AG20443 (cell line): ENCODE results near the gene ICAM4.
"Not testable (repeated sequence)": the region's sequence is repeated elsewhere in the genome, so short reads cannot be mapped to it uniquely, and the experiment has no call there.

Source experiments
- DNase-seq: peaks from one replicate; pipeline ENCODE4 v3.0.0; 2012; ENCODE audit warnings: low spot score, mixed read lengths

ICAM4 gene

DNA sequence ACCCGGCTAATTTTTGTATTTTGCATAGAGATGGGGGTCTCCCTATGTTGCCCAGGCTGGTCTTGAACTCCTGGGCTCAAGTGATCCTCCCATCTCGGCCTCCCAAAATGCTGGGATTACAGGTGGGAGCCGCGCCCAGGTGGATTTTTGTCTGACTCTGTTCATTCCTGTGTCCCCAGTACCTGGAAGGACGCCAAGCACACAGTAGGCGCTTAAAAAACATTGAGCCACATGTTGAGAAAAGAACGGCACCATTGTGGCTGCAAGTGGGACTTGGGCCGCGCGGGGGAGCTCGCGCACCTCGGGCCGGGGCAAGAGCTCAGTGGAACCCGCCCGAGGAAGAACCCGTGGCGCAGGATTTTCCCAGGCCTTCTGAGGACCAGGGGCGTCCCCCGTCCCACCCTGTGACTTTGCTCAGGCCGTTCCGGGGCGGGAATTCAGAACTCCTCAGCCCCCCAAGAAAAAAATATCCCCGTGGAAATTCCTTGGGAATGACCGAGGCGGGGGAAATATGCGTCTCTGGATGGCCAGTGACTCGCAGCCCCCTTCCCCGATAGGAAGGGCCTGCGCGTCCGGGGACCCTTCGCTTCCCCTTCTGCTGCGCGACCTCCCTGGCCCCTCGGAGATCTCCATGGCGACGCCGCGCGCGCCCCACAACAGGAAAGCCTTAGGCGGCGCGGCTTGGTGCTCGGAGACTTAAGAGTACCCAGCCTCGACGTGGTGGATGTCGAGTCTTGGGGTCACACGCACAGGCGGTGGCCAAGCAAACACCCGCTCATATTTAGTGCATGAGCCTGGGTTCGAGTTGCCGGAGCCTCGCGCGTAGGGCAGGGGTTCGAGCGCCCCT lies 17.2 kb upstream of the ICAM4 start:
- DNase-seq, result peak; percentile 91

DNA sequence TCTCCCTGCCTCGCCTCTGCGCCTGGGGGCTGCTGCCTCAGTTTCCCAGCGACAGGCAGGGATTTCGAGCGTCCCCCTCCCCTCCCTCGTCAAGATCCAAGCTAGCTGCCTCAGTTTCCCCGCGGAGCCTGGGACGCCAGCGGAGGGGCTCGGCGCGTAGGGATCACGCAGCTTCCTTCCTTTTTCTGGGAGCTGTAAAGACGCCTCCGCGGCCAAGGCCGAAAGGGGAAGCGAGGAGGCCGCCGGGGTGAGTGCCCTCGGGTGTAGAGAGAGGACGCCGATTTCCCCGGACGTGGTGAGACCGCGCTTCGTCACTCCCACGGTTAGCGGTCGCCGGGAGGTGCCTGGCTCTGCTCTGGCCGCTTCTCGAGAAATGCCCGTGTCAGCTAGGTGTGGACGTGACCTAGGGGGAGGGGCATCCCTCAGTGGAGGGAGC lies 16.6 kb upstream of the ICAM4 start:
- peak; percentile 44 for DNase-seq

DNA sequence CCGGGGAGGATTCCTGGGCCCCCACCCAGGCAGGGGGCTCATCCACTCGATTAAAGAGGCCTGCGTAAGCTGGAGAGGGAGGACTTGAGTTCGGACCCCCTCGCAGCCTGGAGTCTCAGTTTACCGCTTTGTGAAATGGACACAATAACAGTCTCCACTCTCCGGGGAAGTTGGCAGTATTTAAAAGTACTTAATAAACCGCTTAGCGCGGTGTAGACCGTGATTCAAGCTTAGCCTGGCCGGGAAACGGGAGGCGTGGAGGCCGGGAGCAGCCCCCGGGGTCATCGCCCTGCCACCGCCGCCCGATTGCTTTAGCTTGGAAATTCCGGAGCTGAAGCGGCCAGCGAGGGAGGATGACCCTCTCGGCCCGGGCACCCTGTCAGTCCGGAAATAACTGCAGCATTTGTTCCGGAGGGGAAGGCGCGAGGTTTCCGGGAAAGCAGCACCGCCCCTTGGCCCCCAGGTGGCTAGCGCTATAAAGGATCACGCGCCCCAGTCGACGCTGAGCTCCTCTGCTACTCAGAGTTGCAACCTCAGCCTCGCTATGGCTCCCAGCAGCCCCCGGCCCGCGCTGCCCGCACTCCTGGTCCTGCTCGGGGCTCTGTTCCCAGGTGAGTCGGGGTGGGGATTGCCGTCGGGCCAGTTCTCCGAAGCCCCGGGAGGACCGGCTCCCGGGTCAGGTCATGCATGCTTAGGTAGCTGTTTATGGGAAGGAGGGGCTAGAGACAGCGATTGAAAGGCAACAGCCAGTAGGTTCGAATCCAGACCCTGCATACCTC lies 15.9 kb upstream of the ICAM4 start, which contains the start of gene ICAM1:
Gene ICAM1, plus strand, starts transcription at position 505 of the 779 bp plus-strand sequence. Its CDS starts 40 bp downstream, at position 545.
- DNase-seq, result peak; percentile 60

DNA sequence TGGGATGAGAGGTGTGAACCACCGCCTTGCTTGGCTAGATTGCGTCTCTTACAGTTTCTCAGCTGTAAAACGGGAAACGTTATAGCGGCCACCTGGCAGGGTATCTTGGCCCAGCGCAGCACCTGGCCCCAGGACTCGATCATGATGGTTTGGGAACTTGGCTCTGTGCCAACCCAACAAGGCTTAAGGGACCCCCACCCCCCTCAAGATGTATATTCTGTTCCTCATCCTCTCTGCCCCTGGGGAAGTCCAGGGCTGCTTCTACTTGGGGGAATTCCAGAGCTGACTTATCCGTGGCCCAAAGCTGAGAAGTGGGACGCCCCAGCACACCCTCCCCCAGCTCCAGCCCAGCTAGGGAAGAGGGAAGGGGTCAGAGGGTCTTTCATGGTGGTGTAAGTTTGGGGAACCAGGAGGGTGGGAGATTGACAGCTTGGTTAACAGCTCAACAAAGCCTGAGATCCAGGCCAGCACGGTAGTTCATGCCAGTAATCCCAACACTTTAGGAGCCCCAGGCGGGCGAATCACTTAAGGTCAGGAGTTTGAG lies 15.1 kb upstream of the ICAM4 start:
- DNase-seq, result peak; percentile 25

DNA sequence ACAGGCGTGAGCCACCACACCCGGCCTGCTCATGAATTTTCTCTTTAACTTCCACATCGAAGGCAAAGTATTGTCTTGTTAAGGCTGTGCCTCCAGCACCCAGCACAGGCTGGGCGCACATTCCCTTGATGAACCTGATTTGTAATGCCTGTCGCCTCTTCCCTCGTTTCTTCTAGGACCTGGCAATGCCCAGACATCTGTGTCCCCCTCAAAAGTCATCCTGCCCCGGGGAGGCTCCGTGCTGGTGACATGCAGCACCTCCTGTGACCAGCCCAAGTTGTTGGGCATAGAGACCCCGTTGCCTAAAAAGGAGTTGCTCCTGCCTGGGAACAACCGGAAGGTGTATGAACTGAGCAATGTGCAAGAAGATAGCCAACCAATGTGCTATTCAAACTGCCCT lies 12.2 kb upstream of the ICAM4 start:
- DNase-seq, result no peak

DNA sequence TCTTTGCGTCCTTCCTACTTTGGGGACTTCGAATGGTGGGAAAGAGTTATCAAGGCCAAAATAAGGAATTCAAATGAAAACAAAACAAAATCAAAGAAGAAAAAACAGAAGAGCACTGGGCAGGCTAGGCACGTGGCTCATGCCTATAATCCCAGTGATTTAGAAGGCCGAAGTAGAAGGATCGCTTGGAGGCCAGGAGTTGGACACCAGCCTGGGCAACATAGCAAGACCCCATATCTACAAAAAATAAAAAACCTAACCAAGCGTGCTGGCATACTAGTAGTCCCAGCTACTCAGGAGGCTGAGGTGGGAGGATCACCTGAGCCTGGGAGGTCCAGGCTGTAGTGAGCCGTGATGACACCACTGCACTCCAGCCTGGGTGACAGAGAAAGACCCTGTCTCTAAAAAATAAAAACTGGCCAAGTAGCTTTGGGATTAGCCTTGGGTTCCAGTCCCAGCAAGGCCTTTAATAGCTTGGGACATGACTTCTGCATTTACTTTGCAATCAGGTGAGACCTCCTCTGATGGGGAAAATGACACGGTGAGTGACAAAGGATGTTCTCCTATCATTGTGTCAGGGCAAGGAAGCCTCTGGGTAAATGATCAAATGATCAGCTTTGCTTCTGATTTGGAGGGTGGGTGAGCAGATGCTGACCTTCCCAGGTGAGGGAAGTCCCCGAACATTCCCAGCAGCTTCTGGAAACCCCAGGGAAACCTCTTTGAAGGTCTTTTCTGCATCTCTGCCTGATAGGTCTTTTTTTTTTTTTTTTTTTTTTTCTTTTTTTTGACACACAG lies 8.8 kb upstream of the ICAM4 start:
- DNase-seq, result no peak

DNA sequence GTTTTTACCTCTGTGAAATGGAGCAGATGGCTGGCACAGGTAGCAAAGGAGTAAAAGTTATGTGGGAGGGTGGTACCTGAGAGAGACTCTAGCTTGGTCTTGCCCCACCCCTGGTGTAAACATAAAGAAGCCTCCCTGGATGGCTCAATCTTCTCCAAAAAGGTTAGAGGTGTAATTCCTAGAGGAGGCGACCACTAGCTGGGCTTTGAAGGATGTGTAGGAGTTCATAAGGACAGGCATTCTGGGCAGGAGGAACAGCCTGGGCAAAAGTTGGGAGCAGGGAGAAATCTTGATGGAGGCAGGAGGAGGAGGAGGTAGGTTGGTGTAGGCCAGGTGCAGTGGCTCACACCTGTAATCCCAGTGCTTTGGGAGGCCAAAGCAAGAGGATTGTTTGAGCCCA lies 7.8 kb upstream of the ICAM4 start:
- DNase-seq, result no peak

DNA sequence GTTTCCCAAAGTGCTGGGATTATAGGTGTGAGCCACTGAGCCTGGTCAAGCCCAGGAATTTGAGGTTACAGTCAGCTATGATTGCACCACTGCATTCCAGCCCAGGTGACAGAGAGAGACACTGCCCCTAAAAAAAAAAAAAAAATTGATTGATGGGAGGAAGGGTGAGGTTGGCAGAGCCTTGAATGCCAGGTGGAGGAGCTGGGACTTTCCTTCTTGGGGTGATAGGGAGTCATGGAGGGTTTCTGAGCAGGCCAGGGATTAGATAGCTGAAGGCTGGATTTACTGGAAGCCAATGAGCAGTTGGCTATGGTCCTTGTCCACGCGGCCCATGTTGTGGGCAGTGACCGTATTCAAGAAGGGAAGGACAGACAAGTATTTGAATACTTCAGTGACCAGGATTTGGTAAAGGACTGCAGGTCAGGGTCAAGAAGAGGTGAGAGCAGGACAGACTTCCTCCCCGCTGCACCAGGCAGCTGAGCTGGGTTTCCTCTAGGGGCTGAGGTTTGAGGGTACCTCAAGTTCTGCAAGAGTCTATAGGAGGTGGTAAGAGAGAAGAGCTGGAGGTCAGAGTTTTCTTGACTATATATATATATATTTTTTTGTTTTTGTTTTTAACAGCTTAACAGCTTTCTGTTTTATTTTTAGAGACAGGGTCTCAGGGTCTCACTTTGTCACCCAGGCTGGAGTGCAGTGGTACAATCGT lies 6.9 kb upstream of the ICAM4 start:
- no peak for DNase-seq

DNA sequence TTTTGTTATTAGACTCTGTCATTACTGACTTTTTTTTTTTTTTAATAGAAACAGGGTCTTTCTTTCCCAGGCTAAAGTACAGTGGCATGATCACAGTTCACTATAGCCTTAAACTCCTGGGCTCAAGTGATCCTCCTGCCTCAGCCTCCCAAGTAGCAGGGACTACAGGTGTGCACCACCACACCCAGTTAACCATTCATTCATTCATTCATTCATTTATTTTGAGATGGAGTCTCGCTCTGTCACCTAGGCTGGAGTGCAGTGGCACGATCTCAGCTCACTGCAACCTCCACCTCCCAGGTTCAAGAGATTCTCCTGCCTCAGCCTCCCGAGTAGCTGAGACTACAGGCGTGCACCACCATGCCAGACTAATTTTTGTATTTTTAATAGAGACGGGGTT lies 4.7 kb upstream of the ICAM4 start:
- not testable (repeated sequence) for DNase-seq

DNA sequence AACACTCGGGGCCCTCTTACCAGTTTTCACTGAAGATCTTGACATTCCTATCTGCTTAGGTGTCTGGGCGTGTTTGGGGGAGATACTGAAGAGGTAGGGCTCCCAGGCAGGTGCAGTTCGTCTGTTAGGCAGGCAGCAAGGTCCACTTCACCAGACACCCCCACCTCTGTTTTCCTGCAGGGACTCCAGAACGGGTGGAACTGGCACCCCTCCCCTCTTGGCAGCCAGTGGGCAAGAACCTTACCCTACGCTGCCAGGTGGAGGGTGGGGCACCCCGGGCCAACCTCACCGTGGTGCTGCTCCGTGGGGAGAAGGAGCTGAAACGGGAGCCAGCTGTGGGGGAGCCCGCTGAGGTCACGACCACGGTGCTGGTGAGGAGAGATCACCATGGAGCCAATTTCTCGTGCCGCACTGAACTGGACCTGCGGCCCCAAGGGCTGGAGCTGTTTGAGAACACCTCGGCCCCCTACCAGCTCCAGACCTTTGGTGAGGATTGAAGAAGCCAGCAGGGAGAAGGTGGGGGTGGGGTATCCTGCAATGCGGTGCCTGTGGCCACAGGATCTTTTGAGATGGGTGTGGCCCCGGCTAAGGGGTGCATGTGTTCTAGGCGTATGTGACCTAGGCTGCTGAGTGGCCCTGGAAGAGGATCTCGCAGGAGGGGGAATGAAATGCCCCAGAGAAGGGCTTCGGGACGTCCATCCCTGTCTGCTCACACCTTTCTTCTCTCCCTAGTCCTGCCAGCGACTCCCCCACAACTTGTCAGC lies 3.3 kb upstream of the ICAM4 start:
- no peak for DNase-seq

DNA sequence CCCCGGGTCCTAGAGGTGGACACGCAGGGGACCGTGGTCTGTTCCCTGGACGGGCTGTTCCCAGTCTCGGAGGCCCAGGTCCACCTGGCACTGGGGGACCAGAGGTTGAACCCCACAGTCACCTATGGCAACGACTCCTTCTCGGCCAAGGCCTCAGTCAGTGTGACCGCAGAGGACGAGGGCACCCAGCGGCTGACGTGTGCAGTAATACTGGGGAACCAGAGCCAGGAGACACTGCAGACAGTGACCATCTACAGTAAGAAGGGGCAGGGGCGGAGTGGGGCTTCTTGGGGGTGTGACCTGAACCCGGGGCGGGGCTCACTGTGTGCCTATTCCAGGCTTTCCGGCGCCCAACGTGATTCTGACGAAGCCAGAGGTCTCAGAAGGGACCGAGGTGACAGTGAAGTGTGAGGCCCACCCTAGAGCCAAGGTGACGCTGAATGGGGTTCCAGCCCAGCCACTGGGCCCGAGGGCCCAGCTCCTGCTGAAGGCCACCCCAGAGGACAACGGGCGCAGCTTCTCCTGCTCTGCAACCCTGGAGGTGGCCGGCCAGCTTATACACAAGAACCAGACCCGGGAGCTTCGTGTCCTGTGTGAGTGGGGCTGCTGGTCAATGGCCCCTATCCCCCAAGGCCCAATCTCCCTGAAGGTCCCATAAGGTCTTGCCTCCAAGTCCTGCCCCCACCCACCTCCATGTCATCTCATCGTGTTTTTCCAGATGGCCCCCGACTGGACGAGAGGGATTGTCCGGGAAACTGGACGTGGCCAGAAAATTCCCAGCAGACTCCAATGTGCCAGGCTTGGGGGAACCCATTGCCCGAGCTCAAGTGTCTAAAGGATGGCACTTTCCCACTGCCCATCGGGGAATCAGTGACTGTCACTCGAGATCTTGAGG lies 2.4 kb upstream of the ICAM4 start:
- no peak for DNase-seq

DNA sequence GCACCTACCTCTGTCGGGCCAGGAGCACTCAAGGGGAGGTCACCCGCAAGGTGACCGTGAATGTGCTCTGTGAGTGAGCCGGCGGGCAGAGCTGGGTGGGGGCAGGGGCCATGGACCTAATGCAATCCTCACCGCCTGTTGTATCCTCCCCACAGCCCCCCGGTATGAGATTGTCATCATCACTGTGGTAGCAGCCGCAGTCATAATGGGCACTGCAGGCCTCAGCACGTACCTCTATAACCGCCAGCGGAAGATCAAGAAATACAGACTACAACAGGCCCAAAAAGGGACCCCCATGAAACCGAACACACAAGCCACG lies 1.8 kb upstream of the ICAM4 start:
- no peak for DNase-seq

DNA sequence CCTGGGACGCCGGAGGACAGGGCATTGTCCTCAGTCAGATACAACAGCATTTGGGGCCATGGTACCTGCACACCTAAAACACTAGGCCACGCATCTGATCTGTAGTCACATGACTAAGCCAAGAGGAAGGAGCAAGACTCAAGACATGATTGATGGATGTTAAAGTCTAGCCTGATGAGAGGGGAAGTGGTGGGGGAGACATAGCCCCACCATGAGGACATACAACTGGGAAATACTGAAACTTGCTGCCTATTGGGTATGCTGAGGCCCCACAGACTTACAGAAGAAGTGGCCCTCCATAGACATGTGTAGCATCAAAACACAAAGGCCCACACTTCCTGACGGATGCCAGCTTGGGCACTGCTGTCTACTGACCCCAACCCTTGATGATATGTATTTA lies 1.4 kb upstream of the ICAM4 start:
- DNase-seq, result no peak

DNA sequence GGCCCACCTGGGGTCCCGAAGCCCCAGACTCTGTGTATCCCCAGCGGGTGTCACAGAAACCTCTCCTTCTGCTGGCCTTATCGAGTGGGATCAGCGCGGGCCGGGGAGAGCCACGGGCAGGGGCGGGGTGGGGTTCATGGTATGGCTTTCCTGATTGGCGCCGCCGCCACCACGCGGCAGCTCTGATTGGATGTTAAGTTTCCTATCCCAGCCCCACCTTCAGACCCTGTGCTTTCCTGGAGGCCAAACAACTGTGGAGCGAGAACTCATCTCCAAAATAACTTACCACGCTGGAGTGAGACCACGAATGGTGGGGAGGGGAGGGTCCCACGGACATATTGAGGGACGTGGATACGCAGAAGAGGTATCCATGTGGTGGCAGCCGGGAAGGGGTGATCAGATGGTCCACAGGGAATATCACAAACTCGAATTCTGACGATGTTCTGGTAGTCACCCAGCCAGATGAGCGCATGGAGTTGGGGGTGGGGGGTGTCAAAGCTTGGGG lies 2.0 kb downstream of the ICAM4 start:
- DNase-seq, result peak; percentile 52

DNA sequence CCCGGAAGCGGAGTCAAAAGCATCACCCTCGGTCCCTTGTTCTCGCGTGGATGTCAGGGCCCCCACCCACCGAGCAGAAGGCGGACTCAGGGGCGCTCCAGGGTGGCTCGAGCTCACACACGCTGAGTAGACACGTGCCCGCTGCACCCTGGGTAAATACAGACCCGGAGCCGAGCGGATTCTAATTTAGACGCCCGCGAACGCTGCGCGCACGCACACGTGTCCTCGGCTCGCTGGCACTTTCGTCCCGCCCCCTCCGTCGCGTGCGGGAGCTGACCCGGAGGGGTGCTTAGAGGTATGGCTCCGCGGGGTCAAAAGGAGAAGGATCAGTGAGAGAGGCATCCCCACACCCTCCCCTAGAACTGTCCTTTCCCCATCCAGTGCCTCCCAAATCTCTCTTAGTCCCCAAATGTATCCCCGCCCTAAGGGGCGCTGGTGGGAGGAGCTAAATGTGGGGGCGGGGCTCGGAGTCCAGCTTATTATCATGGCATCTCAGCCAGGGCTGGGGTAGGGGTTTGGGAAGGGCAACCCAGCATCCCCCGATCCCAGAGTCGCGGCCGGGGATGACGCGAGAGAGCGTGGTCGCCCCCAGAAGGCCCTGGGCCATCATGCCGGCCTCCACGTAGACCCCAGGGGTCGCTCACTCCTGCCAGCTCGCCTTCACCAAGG lies 2.5 kb downstream of the ICAM4 start:
- DNase-seq, result peak; percentile 62

DNA sequence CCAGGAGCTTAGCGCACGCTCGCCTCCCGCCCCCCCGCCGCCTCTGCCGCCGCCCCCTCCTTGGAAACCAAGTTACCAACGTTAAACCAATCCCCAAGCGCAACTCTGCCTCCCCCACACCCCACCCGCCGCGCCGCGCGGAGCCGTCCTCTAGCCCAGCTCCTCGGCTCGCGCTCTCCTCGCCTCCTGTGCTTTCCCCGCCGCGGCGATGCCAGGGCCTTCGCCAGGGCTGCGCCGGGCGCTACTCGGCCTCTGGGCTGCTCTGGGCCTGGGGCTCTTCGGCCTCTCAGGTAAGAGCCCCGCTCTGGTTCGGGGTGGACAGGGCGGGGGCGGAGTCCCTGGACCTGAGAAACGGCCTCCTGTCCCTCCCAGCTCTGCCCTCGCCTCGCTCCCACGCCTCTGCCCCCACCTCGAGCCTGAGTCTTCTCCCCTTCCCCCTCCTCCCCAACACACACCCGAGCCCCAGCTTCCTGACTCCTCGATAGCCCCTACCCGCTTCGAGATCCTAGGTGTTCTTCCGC lies 3.1 kb downstream of the ICAM4 start, which contains the start of gene ICAM5:
Gene ICAM5, plus strand, starts transcription at position 117 of the 521 bp plus-strand sequence. Its CDS starts 92 bp downstream, at position 209.
- DNase-seq, result peak; percentile 34

DNA sequence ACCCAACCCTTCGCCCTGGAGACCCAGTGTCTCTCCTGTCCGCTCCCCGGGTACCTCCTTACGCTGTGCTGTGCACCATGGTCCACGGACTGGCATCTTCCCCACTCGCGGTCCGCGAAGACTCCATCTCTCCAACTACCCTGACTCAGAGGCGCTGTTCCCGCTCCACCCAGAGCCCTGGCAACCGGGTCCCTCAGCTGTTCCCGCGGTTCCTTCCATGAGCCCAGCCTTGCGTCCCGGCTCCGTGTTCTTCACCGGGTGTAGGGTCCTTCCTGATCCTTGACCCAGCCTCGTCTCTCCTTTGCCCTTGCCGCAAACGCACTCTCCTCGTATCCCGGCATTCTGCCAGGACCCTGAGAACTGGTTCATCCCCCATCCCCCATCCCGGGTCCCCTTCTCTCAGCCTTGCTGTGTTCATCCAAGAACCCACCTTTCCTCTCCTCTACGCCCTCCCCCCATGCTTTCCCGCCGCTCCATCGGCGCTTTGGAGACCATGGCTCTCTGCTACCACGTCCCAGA lies 3.7 kb downstream of the ICAM4 start:
- DNase-seq, result peak; percentile 48

DNA sequence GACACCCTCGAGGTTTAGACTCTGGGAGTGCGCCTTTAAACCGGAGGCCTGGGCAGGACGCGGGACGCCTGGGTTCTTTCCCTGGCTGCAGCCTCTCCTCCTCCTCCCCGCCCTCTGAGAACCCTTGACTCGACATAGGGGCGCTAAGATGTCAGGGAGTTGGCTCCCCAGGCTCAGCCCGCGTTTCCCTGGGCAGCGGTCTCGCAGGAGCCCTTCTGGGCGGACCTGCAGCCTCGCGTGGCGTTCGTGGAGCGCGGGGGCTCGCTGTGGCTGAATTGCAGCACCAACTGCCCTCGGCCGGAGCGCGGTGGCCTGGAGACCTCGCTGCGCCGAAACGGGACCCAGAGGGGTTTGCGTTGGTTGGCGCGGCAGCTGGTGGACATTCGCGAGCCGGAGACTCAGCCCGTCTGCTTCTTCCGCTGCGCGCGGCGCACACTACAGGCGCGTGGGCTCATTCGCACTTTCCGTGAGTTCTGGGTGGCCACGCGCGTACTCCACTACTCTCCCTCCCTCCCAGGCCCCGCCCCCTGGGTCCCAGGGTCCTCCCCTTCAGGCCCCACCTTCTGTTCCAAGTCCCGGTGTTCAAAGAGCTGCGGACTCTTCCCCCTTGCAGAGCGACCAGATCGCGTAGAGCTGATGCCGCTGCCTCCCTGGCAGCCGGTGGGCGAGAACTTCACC lies 4.3 kb downstream of the ICAM4 start:
- DNase-seq, result peak; percentile 66
